ENCODE data around the gene ACSF3.
"Not testable (repeated sequence)": the region's sequence is repeated elsewhere in the genome, so short reads cannot be mapped to it uniquely, and the experiment has no call there.

DNA sequence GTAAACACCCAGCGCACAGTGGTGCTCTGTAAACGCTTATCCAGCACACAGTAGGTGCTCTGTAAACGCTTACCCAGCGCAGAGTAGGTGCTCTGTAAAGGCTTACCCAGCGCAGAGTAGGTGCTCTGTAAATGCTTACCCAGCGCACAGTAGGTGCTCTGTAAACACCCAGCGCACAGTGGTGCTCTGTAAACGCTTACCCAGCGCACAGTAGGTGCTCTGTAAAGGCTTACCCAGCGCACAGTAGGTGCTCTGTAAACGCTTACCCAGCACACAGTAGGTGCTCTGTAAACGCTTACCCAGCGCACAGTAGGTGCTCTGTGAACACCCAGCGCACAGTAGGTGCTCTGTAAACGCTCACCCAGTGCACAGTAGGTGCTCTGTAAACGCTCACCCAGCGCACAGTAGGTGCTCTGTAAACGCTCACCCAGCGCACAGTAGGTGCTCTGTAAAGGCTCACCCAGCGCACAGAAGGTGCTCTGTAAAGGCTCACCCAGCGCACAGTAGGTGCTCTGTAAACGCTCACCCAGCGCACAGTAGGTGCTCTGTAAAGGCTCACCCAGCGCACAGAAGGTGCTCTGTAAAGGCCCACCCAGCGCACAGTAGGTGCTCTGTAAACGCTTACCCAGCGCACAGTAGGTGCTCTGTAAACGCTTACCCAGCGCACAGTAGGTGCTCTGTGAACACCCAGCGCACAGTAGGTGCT is 92.4 kb downstream of the ACSF3 start:
- not testable (repeated sequence) for TF ChIP-seq POLR2A (IDR thresholded peaks at IDR 0.05; ENCODE audit: extremely low read depth, insufficient read length); MYC (IDR thresholded peaks at IDR 0.05; ENCODE audit: low read depth, low read length)
- TF ChIP-seq, protein P1, sequence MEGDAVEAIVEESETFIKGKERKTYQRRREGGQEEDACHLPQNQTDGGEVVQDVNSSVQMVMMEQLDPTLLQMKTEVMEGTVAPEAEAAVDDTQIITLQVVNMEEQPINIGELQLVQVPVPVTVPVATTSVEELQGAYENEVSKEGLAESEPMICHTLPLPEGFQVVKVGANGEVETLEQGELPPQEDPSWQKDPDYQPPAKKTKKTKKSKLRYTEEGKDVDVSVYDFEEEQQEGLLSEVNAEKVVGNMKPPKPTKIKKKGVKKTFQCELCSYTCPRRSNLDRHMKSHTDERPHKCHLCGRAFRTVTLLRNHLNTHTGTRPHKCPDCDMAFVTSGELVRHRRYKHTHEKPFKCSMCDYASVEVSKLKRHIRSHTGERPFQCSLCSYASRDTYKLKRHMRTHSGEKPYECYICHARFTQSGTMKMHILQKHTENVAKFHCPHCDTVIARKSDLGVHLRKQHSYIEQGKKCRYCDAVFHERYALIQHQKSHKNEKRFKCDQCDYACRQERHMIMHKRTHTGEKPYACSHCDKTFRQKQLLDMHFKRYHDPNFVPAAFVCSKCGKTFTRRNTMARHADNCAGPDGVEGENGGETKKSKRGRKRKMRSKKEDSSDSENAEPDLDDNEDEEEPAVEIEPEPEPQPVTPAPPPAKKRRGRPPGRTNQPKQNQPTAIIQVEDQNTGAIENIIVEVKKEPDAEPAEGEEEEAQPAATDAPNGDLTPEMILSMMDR (IDR thresholded peaks at IDR 0.05; ENCODE audit: low read depth, low read length) = not testable (repeated sequence)
- TF ChIP-seq, protein P2, sequence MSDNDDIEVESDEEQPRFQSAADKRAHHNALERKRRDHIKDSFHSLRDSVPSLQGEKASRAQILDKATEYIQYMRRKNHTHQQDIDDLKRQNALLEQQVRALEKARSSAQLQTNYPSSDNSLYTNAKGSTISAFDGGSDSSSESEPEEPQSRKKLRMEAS (IDR thresholded peaks at IDR 0.05; ENCODE audit: low read depth, low read length) = not testable (repeated sequence)
